GM06990 (cell line): ENCODE data around the gene OSR1.

ENCODE experiments used
- DNase-seq: peaks from one replicate; pipeline ENCODE4 v3.0.0-alpha.2; 2011; ENCODE audit not compliant: insufficient read length; ENCODE audit errors: extremely low read depth
- H3K27me3 ChIP-seq: replicated peaks from 2 replicates; pipeline ENCODE4 v1.6.0; 2011; ENCODE audit warnings: low read length; ENCODE audit not compliant: control insufficient read depth, insufficient read depth
- H3K36me3 ChIP-seq: 2 replicates; pipeline ENCODE4 v1.5.1; 2011; ENCODE audit warnings: low read length; ENCODE audit not compliant: control insufficient read depth, insufficient read depth
- H3K4me3 ChIP-seq: replicated peaks from 2 replicates; pipeline ENCODE4 v1.5.1; 2011; ENCODE audit warnings: low read depth, mild to moderate bottlenecking, control low read depth, low read length
- TF ChIP-seq, protein P1 (sequence below): IDR thresholded peaks from 2 replicates; pipeline ENCODE4 v1.5.1; 2011; ENCODE audit warnings: low read length, control low read depth, mild to moderate bottlenecking, inconsistent platforms; ENCODE audit not compliant: insufficient read depth, poor library complexity, severe bottlenecking

The OSR1 gene

DNA sequence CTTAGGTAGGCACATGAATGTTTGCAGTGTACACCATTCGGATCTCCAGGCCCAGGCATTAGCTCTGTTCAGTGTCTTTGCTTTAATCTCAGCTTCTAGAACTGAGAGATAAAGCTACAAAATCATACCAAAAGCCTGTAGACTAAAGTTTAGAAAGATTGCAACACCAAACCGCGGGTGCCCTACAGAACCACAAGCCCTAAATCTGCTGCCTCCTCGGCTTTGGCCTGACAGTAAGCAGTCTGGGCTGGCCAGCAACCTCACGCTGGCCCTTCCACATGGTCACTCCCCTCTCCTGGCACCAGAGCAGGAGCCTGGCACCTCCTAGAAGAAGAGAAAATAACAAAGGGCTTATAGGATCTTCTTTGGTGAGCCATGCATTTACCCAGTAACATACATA, 8.9 kb upstream of the OSR1 start:
- TF ChIP-seq, protein P1, sequence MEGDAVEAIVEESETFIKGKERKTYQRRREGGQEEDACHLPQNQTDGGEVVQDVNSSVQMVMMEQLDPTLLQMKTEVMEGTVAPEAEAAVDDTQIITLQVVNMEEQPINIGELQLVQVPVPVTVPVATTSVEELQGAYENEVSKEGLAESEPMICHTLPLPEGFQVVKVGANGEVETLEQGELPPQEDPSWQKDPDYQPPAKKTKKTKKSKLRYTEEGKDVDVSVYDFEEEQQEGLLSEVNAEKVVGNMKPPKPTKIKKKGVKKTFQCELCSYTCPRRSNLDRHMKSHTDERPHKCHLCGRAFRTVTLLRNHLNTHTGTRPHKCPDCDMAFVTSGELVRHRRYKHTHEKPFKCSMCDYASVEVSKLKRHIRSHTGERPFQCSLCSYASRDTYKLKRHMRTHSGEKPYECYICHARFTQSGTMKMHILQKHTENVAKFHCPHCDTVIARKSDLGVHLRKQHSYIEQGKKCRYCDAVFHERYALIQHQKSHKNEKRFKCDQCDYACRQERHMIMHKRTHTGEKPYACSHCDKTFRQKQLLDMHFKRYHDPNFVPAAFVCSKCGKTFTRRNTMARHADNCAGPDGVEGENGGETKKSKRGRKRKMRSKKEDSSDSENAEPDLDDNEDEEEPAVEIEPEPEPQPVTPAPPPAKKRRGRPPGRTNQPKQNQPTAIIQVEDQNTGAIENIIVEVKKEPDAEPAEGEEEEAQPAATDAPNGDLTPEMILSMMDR: no peak
- Histone ChIP-seq H3K36me3 (no peaks in the 10 kb centered on the region), H3K27me3 (no peaks in the 10 kb centered on the region; the same call in 1 of the 2 replicates), H3K4me3 (no peak overlapping the region)
- DNase-seq: no peak

DNA sequence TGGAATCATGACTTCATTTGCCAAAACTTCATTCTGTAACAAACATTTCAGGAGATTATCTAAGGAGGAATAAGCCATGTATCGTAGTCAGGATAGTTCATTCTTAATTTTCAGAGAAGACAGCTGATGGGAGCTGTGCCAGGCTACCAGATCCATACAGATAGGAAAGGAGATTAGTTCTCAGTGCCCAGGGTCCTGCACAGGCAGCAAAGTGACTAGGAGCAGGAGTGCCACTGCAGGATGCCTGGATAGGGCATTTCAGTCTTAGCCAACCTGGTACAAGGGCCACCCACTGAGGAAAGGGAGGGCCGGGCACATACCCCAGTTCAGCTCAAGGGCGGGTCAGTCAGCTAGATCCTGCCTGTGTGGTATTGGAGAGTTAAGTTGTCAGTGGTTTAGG, 6.7 kb upstream of the OSR1 start:
- no peak for DNase-seq
- H3K36me3 ChIP-seq: no peaks in the 10 kb centered on the region
- TF ChIP-seq, protein P1: no peak
- H3K27me3 ChIP-seq: peaks cover 5% of the 10 kb centered on the region; the same call in 1 of the 2 replicates
- H3K4me3 ChIP-seq: no peak overlapping the region

- DNase-seq: no peak
- TF ChIP-seq, protein P1: no peak
- Histone ChIP-seq H3K27me3 (peaks cover 6% of the 10 kb centered on the region; the same call in 1 of the 2 replicates), H3K36me3 (no peaks in the 10 kb centered on the region), H3K4me3 (no peak overlapping the region)
Observed at GRCh38 chr2:19364014-19364413, 5.6 kb upstream of the OSR1 start.

DNA sequence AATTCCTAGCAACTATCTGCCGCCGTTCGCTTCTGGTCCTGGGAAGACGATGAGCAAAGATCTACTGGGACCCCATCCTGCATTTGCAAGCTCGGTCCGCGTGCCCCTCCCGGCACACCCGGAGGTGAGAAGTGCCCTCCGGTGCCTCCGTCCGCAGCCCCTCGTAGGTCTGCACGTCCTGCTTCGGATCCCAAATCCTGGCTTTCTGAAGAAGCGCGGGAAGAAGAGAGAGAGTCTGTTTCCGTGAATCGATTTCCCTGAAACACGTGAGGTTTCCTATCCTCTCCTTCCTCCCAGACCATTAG, 5.0 kb upstream of the OSR1 start:
- Histone ChIP-seq H3K27me3 (peaks cover 6% of the 10 kb centered on the region; the same call in 1 of the 2 replicates), H3K36me3 (no peaks in the 10 kb centered on the region), H3K4me3 (no peak overlapping the region)
- TF ChIP-seq, protein P1: no peak
- no peak for DNase-seq

DNA sequence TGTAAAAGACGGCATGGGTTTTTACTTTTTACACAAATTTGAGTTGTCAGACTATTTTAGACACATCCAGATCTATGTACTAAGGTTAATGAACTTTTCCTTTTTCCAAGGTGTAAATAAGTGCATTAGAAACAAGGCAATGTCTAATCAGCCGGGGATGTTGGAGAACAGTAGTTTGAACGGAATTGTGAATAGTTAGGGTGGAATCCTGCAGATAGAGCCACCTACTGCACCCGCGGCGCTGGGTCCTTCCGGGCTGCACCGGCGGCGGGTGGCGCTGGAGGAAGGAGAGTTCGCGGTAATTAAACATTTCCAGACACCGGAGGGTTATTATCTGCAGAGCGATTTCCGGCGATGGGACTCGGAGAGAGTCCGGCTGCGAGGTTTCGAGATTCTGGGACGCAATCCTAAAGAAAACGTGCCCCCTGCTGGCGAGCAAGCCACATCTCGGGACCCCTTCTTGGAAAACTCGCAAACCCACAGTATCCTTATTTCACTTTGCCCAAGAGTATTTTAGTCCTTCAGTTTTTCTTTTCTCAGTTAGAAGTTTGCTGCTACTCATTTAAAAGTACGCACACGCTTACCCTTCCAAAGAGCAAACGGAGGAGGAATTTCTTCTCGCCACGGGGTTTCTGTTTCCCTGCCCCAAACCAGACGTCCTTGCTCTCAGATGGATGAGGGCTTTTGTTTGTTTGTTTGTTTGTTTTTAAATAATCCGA, 4.5 kb upstream of the OSR1 start:
- H3K36me3 ChIP-seq: no peaks in the 10 kb centered on the region
- TF ChIP-seq, protein P1: peak; percentile 67
- peaks cover 6% of the 10 kb centered on the region; the same call in 1 of the 2 replicates for H3K27me3 ChIP-seq
- DNase-seq: peak; percentile 46
- H3K4me3 ChIP-seq: peak overlapping the region; percentile 44
